Choroid plexus epithelial cell (primary cell): ENCODE data around the gene MTF2.
A peak's percentile ranks its signal among the peaks of the same experiment; 100 is the strongest.

Experiments used
- DNase-seq: peaks from one replicate; pipeline ENCODE4 v3.0.0-alpha.2; 2010; ENCODE audit warnings: low read depth
- H3K4me3 ChIP-seq: 2 replicates; pipeline ENCODE4 v1.5.1; 2011; ENCODE audit warnings: low read depth, mild to moderate bottlenecking, control low read depth, low read length, moderate library complexity
- CTCF ChIP-seq: conservative IDR thresholded peaks from 2 replicates; pipeline ENCODE4 v1.5.1; 2011; ENCODE audit warnings: low read depth, mild to moderate bottlenecking, control low read depth, inconsistent platforms, low read length, moderate library complexity

Gene MTF2

DNA sequence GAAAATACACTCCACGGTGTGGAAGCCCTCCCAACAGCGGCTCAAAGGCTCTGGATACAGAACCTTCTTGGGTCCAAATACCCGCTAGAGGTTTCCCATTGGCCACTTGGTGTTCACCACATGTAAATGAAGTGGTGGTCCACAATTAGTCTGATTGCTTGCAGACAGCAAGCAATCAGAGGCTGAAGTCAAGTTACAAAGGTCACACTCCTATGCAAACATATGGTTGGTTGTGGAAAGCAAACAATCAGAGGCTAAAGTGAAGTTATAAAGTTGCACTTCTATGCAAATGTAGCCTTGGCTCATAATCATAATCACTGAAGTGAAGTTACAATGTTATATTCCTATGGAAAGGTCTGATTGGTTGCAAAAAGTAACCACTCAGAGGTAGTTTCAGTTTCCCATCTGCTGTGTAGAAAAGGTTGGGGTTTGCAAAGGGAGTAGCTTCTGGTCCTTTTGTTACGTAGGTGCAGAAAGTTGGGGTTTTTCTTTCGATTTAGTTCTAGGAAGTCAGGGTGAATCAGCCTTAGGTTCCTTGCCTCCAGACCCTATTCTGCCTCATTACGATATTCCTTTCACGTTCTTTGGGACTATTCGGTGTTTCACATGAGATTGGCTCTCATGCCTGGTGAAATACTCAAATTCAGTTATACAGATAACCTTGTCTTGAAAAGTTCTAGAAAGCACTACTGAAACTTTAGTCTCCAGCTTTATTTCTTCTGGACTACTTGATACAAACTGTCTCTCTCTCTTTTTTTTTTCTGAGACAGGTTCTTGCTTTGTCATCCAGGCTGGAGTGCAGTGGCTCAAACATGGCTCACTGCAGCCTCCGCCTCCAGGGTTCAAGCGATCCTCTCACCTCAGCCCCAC is 36.7 kb upstream of the MTF2 start:
- no peak overlapping the region for H3K4me3 ChIP-seq
- TF ChIP-seq CTCF = no peak
- DNase-seq = peak; percentile 3

GRCh38 chr1:93043057-93043557 is 36.0 kb upstream of the MTF2 start:
- H3K4me3 ChIP-seq = no peak overlapping the region

DNA sequence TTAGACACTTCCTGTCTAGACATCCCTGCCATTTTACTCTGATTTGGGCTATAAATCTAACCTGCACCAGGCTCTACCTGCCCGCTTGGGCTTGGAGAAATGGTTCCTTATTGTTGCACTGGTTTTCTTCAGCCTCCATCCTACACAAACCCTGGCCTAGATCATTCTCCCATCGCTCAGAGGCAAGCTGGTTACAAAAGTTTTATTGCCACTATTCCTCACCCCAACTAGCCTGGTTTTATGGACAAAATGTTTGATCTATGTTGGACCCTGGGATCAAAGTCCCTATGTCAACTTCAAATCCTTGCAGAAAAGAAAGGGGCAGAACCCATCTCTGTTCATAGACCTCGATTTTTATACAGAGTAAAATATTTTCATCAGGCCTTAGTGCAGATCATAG is 31.5 kb upstream of the MTF2 start:
- TF ChIP-seq CTCF = no peak
- DNase-seq = no peak
- H3K4me3 ChIP-seq = no peak overlapping the region

More at GRCh38 chr1:93043057-93043557, 36.0 kb upstream of the MTF2 start:
- no peak for TF ChIP-seq CTCF
- DNase-seq = no peak

DNA sequence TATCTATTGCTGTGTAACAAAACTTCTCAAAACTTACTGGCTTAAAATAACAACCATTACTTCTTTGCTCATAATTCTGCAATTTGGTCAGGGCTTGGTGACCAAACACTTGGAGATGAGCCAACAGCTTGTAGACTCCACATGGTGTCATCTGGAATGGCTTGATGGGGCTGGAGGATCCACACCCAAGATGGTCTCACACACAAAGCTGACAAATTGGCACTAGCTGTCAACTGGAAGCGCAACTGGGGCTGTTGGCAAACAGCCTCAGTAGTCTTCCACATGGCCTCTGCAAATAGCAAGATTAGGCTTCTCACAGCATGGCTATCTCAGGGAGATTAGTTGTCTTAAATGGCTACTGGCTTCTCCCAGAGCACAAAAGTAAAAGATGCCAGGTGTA is 27.1 kb upstream of the MTF2 start:
- TF ChIP-seq CTCF = no peak
- no peak overlapping the region for H3K4me3 ChIP-seq
- peak; percentile 2 for DNase-seq

GRCh38 chr1:93056214-93056613 is 22.9 kb upstream of the MTF2 start:
- TF ChIP-seq CTCF = peak; percentile 12
- no peak overlapping the region for H3K4me3 ChIP-seq
- DNase-seq = peak; percentile 62

DNA sequence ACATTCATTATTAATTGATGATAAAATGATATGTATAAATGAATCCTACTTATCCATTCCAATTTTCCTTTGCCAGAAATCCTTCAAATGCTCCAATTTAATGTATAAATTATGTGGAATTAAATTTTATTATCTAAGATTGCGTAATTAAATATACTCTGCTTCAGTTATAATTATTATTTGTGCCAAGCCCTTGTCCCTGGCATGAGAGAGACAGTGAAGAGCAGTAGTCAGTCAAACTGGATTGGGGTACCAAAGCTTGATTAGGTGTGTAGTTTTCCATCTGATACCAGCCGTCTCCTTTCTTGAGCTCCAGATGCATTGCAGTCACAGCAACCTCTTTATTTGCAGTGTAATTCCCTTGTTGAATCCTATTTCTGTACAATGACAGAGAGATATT is 22.4 kb upstream of the MTF2 start:
- no peak for TF ChIP-seq CTCF

More for the DNA sequence above, 22.4 kb upstream of the MTF2 start:
- no peak for DNase-seq
- H3K4me3 ChIP-seq = no peak overlapping the region
